CD4-positive, alpha-beta T cell treated with Interleukin-4 for 1 hour (primary cell): ENCODE measurements around the gene MED22.
"Not testable (repeated sequence)": the region's sequence is repeated elsewhere in the genome, so short reads cannot be mapped to it uniquely, and the experiment has no call there.

ENCODE experiments used
- DNase-seq, 2 donors: peaks; one replicate each; pipeline ENCODE4 v3.0.0-alpha.2; 2020 to 2022

MED22 gene

DNA sequence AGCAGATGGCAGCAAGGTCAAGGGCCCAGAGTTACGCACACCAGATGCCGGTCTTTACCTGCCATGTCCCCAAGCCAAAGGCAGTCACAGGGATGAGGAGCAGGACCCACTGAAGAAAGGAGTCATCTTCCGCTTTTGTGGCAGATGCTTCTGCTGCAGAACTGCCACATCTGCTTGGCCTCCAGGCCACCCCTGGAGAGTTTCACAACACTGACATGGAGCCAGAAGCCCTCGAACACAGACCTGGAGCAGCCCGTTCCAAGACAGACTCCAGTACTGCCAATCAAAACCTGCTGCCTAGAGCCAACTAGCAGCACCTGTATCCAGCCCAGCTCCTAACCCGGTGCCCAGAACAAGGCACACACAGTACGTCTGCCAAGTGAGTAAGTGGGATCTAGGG lies 6.8 kb upstream of the MED22 start:
- DNase-seq, result no peak

DNA sequence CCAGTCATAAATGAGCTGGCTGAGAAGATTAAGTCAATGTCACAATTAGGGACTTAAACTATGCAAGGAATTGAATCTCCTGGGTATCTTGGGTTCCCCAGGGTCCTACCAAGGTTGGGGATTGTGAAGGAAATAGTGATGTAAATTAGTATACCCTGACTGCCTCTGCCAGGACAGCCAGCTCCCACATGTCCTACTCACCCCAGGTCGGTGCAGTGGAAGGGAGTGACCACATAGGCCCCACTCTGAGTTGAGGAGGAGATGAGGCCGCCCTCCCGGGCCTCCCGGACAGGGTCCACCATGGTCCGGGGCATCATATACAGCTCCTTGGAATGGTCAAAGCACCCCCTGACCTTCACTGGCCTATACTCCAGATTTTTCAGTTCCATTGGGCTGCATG lies 5.6 kb upstream of the MED22 start:
- no peak for DNase-seq

DNA sequence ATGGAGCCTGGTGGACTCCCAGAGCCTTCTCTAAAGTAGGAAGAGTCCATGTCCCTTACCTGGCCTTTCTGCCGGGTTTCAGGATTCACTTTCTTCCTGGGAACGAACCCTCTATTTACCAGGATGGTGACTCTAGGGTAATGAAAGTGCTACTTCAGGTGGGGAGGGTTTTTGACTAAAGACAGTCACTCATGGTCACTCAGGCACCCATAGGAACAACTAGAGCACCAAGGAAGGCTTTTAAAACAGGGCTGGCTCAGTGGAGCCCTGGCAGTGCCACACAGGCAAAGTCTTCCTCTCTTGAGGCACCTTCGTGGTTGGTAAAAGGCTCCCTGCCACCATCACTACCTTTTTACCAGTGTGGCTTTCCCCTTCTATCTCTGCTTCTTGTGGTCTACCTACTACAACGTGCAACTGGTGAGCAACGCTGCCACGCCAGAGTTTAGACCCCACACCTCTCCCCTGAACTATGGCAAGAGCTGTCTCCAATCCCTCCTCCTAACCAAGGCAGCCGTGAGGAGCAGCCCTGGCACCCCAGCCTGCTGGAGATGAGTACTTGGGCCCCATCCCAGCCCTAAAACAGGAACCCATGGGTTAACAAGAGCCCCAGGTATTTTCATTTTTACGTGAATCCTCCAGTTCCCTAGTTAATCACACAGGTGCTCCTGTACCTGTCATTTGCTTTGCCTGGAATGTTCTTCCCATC lies 4.9 kb upstream of the MED22 start:
- no peak for DNase-seq

DNA sequence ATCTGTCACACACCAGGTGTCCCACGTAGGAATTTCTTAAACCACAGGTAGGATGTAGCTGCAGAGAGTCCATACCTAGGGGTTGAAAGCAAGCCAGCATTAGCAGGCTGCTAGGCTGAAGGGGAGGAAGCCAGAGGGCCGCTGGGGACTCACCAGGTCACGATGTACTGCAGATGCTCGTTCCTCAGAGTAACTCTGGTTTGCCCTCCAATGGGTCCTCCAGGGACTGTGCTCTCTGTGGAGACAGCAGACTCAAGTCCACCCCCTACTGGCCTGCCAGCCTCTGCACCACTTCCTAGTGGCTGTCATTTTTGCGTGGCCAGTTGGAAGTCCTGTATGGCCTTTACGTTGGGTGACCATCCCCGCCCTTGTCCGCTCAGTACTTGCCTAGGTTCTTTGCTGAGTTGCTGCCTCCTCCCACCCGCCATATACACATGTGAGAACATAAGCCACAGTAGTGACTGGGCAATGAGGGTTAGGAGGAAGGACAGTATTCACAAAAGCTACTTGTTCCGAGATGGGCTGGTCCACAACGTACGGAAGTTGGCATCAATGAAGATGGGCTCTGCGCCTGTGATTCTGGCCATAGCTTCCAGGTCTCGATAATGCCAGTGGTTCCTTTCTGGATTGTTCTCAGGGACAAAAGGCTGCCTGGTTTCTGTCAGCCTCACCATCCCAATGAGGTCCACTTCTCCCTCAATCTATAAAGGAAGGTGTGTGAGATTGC lies 4.1 kb upstream of the MED22 start:
- peak; percentile 43 for DNase-seq

DNA sequence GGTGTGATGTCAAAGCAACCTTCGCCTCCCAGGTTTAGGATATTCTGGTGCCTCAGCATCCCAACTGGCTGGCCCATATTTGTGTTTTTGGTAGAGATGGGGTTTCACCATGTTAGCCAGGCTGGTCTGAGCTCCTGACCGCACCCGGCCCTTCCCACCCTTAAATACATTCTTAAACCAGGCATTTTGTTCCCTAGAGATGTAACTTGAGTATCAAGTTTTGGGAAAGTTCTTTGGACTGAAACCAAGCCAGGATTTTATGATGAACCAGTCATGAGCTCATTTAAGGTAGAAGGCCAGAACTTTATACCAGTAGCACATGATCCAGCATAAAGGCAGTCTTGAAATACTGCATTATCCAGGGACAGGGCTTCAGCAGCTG lies 3.6 kb upstream of the MED22 start:
- DNase-seq, result no peak

DNA sequence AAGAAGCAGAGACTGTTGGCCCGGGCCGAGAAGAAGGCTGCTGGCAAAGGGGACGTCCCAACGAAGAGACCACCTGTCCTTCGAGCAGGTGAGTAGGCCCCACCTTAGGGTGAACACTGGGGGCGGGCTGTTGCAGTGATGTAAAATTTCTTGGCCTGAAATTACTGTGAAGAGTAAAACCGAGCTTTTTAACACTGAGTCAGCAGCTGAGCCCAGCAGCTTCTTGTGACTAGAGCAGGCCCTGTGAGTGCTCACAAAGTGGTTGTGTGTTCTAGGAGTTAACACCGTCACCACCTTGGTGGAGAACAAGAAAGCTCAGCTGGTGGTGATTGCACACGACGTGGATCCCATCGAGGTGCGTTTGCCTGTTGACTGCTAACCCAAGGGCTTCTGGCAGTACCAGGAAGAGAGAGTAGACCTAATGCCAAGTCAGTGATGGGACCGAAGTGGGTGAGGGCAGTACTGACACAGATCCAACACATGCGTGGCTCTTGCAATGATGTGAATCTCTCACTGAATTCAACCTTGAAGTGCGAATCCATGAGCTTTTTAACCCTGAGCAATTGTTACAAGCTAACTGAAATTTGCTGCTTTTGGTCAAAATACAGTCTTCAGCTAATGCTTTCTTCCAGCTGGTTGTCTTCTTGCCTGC lies 2.2 kb upstream of the MED22 start:
- DNase-seq, result no peak

DNA sequence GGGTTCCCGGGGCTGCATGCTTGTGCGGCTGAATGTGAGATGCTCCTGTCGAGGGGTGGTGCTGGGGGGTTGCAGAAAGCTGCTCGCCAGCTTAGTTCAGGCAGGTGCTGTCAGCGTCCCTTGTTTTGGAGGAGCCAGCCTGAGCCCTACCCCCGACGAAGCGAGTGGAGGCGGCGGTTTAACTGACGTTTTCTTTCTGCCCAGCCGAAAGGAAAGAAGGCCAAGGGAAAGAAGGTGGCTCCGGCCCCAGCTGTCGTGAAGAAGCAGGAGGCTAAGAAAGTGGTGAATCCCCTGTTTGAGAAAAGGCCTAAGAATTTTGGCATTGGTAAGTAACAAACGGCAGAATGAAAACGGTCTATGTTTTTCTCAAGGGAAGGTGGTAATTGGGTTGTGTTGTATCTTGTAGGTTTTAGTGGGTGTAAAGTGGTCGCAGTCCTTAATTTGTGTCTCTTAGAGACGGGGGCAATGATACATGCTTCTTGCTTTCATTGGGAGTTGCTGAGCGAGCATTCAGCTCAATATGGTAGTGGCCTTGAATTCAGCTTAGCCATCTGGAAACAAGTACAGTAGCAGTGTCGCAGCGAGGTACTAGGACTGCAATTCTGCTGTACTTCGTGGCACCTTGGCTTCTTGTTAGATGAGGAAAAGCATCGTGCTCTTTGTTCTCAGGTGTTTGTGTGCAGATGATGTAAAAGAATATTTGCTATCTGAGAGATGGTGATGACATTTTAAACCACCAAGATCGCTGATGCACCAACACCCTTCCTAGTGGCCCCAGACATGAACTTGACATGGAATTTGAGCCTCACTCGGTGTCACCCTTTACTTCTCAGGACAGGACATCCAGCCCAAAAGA lies 1.0 kb upstream of the MED22 start:
- DNase-seq, result no peak

DNA sequence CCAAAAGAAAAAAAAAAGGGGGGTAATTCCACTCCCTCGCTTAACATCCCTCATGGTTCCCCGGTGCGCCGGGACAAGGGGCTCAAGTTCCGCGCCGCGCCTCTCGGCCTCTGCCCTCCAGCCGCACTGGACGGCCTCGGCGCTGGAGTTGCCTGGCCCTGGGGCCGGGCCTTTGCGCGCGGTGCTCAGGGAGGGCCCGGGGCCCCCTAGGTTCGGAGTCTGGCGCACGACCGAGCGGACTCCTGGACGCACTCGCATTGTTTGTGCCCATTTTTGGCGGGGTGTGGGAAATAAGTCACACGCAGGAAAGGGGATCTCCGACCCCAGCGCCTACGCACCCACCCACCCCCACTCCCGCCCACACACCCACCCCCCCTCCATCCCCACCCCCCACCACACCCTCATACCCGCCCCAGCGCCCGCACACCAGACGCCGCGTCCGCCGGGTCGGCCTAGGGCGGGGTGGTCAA lies 381 bp downstream of the MED22 start:
- peak; percentile 61 to 71 for DNase-seq

DNA sequence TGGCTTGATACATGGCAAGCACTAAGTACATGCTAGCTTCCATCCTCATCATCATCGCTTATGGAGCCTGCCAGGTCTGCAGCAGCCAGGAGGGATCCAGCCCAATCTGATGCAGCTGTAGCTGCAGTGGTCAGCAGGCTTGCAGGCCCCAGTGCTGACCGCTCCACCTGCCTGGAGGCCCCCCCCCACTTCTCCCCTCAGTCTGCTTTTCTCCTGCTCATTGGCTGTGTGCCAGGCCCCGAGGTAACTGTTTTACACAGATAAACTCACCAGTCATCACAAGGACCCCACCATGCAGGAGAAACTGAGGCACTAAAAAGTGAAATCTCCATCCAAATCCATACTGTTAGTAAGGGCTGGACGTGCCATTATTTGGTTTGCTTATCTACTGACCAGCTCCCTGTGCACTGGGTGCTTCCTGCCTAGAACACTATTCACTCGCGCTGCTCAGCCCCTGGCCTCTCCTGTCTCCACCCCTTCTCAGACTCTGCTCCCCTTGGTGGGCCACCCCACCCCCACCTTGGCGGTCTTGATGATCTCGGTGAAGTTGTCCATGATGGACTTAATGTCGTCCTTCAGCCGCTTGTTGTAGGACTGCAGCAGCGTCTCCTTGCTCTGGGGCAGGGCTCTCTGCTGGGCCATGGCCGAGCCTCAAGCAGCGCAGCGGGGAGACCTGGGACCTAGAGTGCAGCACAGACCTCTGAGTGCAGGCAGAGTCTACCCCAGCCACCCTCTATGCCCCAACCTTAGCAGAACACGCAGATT lies 1.7 kb downstream of the MED22 start:
- DNase-seq, result no peak

DNA sequence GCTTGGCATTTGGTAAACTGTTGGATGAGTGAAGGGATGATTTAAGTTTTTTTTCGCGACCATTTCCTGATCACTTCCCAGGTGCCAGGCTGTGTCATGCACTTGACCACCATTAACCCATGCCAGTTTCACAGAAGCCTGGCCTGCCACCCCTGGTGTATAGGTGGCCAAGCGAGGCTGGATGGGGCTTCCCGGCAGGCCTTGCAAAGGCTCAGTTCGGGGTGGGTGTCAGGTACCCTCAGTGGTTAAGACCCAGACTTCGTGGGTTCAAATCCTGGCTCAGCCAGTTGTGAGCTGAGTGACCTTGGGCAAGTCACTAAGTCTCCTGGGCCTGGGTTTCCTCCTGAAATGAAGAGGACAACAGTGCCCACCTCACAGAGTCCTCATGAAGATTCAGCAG lies 2.3 kb downstream of the MED22 start:
- no peak for DNase-seq

DNA sequence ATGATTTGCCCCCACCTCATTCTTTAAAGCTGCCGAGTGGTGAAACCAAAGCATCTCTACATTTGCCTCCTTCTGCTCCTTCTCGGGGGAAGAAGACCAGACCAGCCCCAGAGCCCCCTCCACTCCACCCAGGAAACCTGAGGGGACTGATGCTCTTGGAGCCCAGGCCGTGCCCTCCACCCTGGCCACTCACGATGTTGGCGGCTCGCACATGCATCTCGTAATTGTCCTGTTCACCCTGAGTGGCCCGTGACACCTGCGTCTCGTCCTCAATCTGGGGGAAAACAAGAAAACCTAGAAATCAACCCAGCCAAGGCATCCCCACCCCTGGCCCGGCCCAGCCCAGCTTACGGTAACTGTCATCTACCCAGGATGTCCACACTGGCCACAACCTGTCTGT lies 3.0 kb downstream of the MED22 start:
- no peak for DNase-seq

DNA sequence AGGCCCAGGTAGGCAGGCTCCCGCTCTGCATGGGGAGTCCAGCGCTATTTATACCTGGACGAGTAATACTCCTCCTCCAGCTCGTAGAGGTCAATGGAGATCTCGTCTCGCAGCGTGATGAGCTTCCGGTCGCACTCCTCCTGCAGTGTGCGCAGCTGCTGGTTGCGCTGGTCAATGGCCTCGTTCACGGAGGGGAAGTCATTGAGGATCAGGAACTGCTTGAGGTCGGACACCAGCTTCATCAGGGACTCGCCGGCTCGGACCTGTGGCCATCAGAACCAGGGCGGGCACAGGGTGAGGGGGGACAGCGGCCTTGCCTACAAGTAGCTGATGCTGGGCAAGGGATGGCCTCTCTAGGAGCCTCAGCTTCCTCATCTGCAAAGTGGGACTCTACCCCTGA lies 3.9 kb downstream of the MED22 start:
- no peak for DNase-seq

DNA sequence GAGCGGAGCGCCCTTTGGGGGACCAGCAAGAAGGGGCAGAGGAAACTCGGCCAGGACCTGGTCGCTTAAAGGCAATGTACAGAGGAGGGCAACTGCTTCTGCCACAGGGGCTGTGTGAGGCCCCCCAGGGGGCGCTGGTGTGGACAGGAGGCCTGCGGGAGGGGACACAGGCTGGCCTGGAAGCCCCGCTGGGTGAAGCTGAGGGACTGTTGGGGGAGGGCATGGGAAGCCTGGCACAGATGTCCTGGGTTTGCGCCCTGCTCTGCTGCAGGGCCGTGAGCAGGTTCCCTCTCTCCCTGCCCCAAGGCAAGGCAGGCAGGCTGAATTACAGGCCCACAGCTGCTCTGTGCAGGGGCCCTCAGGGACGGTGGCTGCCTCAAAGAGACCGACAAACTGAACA lies 5.4 kb downstream of the MED22 start:
- no peak for DNase-seq

DNA sequence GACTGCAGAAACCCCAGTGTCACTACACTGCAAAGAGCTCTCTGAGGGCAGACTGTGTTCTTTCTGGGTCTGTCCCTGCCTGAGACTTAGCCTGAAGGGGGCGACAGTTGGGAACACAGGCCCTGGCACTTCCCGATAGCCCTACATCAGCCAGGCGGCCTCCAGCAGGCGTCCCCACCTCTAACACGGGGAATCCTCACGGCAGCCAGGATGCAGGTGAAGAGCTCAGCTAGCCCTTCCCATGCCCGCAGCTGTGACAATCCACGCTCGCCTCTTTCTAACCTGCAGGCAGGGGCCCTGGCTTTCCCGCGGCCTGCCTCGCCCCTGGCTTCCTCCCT lies 5.9 kb downstream of the MED22 start:
- DNase-seq, result no peak

DNA sequence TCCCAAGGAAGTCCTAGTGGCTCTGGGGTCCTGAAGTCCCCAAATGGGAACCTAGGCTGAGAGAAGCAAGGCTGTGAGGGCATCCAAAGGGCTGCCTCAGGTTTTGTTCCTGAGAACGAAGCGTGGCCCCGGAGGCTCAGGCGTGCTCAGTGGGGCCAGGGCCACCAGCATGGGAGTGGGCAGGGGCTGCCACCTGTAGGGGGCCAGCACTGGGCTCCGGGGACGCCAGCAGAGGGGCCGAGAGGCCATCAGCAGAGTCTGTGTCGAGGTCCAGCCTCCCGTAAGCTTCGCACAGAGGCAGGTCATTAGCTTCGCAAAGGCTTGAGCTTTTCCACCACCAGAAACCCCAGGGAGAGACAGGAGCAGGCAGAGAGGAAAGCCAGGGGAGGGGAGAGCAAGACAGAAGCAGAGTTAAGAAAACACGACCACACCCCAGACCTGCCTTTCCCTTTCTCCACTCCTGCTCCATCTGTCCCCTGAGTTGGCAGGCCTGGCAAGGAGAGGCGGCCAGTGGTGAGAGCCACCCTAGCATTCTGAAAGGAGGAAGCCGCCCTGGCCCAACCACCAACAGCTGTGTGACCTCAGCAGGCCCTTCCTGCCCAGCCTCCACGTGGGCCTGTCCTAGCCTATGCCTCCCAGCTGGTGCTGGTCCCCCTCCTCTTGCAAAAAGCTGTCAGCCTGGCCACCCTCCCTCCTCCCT lies 6.4 kb downstream of the MED22 start:
- peak in 1 of 2 donors; percentile 47 for DNase-seq

DNA sequence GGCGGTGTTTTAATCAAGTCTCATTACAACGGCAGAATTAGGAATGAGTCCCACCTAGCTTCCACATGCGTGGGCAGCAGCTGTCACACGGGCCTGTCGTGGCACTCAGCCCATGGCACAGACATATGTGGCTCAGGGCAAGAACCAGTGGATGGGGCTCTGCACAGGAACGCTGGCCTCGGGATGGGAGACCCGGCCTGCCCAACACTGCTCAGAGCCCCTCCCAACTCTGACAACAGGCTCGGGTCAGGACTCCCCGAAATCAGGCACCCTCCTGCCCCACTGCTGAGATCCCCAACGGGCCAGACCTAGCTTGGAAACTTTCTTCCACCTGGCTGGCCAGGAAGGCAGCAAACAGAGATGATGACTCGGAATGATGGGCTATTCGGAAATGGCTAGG lies 7.0 kb downstream of the MED22 start:
- DNase-seq, result no peak

DNA sequence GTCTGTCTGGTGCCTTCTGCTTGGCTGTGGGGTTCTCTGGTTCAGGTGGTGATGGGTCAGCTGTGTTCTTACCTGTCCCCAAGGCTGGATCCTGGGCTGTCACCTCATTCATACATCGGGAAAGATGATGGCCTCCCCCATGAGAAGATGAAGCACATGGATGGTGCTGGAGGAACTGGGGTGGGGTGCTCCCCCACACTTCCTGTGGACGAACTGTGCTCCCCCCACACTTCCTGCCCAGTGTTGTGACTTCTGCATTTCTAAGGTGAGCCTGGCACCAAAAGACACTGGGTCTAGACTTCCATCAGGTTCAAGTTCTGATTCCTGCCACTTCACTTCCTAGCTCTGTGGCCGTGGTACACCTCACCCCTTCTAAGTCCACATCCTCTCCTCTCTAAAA lies 7.7 kb downstream of the MED22 start:
- DNase-seq, result no peak

DNA sequence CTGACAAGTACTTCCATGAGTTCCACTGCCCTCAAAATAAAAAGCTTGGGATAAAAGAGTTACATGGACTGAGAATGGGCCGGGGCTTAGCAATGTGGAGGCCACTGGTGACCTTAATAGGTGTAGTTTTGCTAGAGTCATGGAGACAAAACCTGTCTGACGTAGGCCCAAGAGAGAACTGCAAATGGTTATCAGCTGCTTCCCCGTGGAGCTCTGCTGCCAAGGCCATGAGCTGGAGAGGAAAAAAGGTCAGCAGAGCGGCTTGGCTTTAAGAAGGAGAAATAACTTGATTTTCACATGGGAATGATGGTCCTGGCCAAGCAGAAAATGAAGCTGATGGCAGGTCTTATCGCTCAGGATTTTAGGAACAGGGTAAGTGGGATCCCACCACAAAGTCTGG lies 8.3 kb downstream of the MED22 start:
- DNase-seq, result no peak

DNA sequence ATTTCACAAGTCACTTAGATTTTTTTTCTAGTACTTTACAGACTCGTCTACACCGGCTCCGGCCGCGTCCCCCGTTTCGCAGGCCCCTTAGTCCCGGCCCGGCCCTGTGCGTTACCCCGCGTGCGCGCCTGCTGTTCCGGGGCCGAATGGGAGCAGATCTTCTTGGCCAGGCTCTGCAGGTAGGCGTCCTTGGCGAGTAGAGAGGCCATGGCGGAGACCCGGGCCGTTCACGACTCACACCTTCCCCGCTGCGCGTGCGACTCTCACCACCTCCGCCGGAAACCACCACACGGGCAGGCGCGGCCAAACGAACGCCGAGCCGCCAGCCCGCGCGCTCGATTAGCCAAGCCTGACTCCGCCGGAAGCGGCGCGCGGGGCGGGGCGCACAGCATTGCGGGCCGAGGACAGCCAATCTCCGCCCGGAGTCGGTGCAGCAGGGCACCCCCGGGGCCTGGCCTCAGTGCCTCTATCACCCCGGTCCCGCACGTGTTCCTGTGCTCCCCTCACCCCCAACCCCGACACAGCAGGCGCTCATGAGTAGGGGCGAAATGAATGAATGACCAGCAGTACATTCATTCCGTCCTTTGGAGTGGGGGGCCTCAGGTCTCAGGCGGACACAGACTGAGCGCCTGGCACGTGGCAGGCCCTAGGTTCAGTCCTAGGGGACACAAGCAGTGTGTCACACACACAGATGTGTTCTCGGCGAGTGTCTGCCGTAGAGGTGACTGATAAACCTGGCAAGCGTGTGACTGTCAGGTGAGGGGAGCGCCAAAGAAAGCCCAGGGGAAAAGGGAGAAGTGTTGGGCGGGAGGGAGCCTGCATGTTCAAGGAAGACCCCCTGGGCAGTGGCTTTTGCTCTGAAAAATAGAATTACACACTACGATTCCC lies 11.8 kb downstream of the MED22 start, which contains the start of gene SURF6:
SURF6 (minus strand) TSS at position 265 of the 888 bp plus-strand sequence; CDS start at position 209, 56 bp downstream.
- peak; percentile 91 to 94 for DNase-seq

DNA sequence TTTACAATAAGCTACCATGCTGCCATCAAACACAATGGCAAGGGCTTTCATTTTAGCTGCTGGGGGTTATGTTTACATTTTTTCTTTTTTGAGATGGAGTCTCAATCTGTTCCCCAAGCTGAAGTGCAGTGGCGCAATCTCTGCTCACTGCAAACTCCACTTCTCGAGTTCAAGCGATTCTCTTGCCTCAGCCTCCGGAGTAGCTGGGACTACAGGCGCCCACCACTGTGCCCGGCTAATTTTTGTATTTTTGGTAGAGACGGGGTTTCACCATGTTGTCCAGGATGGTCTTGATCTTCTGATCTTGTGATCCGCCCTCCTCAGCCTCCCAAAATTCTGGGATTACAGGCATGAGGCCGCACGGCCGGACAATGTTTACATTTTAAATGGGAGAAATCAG lies 13.0 kb downstream of the MED22 start:
- not testable (repeated sequence) for DNase-seq

DNA sequence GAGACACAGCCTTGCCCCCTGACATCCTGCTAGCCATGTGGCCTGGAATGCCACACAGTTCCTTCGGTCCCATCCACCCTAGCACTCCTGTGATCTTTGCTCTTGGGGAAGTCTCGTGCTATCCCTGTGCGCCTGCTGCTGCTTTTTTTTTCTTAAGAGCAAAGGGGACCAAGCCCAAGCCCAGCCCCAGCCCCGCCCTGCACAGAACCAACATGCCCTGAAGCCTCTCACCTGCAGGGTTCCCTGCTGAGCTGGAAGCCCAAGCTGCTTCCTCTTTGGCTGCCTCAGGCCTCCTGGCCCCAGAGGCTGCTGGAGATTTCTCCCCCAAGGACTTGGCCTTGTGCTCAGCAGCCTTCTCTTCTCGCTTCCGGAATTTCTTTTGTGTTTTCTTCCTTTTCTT lies 13.8 kb downstream of the MED22 start:
- DNase-seq, result no peak
